MM.1S (cell line): ENCODE data around the gene SCGB3A2.

ENCODE experiments used
- EZH2phosphoT487 ChIP-seq: fragments of 300-600 bp; sonication (generic); IDR thresholded peaks from 2 replicates; pipeline ENCODE4 v1.6.1; 2018; ENCODE audit warnings: antibody characterized with exemption, low read length
- TF ChIP-seq, protein P1 (sequence below): fragments of 300-600 bp; sonication (generic); IDR thresholded peaks from 2 replicates; pipeline ENCODE4 v1.5.1; 2016; ENCODE audit warnings: antibody characterized with exemption, low read length, mixed read lengths

DNA sequence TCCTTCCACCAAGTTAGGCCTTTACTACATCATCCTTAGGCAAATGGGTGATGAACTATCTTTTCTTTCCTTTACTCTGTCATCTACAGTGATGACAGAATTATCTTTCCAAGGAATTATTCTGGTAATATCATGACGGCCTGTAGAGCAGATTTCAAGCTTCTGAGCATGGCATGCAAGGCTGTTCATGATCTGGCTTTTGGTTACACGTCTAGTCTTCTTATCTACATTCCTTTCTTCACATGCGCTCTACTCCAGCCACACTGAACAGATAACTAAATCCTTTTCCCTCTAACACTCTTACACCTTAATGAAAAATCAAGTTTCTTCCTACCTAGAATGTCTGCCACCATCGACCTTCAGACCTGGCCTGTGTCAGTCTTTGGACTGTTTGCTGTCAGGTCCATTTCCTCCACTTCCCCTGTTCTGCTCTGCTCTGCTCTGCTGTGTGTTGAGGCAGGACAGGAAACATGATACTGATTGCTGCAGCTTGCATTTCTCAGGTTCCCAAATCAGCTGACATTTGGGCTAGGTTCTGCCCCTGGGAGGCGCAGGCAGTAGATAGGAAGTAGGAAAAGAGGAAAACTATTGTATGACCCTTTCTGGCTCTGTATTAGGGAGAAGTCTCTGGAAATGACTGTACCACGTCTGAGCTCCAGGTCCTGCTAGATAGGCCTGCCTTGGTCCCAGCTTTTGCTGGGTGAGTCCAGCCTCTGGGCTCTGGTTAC is 4.2 kb downstream of the SCGB3A2 start:
- TF ChIP-seq EZH2phosphoT487, result no peak
- TF ChIP-seq, protein P1, sequence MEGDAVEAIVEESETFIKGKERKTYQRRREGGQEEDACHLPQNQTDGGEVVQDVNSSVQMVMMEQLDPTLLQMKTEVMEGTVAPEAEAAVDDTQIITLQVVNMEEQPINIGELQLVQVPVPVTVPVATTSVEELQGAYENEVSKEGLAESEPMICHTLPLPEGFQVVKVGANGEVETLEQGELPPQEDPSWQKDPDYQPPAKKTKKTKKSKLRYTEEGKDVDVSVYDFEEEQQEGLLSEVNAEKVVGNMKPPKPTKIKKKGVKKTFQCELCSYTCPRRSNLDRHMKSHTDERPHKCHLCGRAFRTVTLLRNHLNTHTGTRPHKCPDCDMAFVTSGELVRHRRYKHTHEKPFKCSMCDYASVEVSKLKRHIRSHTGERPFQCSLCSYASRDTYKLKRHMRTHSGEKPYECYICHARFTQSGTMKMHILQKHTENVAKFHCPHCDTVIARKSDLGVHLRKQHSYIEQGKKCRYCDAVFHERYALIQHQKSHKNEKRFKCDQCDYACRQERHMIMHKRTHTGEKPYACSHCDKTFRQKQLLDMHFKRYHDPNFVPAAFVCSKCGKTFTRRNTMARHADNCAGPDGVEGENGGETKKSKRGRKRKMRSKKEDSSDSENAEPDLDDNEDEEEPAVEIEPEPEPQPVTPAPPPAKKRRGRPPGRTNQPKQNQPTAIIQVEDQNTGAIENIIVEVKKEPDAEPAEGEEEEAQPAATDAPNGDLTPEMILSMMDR, result no peak
